NCI-H1694 treated with DMSO at 0.1 percent for 48 hours (cell line): Measurements from ENCODE around the gene PPIL1.
"Not testable (repeated sequence)": the region's sequence is repeated elsewhere in the genome, so short reads cannot be mapped to it uniquely, and the experiment has no call there.

Experiments used
- DNase-seq: peaks from one replicate; lab custom pipeline; 2025; lab: John Stamatoyannopoulos, UW

PPIL1 gene

DNA sequence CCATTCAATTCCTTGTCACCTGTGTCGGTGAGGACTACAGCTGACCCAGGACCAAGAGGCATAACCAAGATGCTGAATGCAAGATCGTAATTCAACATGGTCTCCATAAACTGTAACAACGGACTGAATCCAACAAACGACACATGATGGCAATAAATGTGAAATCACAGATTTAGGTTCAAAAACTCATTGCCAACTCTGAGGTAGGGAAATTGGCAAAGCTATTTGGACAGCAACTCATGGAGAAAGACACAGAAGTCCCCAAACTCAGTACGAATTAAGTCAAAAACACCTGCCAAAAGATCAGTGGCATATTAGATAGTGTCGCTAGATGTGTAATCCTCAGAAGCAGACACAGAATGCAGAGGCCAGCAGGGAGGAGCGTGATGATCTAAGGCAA lies 60.4 kb downstream of the PPIL1 start:
- DNase-seq: no peak

GRCh38 chr6:36813526-36813925 lies 61.1 kb downstream of the PPIL1 start:
- no peak for DNase-seq

DNA sequence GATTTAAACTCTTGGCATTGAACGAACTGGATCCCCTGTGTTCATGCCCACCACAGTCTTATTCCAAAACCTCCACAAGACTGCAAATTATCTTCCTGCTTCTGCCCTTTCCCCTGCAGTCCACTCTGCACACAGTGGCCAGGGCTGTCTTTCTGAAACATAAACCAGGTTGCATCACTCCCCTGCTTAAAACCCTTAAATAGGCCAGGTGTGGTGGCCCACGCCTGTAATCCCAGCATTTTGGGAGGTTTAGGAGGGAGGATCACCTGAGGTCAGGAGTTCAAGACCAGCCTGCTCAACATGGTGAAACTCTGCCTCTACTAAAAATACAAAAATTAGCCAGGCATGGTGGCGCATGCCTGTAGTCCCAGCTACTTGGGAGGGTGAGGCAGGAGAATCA lies 61.6 kb downstream of the PPIL1 start:
- not testable (repeated sequence) for DNase-seq

DNA sequence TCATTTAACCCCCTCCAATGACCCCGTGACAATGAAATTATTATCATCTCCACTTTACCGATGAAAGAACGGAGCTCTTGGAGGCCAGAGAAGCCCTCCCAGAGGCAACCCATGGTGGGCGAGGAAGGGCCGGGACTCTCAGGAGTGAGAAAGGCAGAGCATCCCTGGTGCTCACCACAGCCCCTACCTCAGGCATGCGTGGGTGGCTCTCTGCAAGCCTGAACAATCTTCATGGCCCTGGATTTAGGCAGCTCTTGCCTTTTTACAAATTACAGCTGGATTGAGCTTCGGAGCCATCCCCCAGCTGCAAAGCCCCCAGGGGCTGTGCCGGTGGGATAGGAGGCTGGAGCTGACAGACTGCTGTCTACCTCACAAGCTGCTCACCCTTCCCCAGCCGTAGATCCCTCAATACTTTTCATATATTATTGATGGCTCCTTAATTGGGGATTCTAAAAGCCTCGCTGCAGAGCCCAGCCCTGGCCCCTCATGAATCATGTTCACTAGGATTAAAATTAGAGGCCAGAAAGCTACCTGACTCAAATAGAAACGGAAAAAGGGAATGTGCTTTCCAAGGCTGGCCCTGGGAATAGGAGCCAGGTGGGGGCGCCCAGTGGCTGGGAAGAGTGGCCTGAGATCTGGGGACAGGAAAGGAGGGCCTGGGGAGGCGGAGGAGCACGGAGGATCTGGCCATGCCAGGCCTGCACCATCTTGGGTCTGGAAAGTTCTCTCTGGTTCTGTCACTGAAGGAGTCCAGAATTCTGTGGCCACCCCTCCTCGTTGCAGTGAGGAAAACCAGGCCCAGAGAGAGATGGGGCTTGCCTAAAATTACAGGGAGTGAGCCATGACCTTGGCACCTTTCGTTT lies 64.4 kb downstream of the PPIL1 start:
- no peak for DNase-seq

DNA sequence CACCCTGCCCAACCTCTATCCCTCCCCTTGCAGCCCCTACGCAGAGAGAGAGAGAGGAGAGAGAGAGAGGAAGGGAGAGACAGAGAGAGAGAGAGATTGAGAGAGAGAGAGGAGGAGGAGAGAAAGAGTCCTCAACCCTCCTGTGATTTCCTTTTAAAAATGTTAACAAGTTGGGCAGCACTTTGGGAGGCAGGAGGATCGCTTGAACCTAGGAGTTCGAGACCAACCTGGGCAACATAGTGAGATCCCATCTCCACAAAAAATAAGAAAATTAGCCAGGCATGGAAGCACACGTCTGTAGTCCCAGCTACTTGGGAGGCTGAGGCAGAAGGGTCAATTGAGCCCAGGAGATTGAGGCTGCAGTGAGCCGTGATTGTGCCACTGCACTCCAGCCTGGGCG lies 65.4 kb downstream of the PPIL1 start:
- DNase-seq: no peak

- DNase-seq: no peak
Observed at GRCh38 chr6:36808634-36809033, 66.0 kb downstream of the PPIL1 start.

DNA sequence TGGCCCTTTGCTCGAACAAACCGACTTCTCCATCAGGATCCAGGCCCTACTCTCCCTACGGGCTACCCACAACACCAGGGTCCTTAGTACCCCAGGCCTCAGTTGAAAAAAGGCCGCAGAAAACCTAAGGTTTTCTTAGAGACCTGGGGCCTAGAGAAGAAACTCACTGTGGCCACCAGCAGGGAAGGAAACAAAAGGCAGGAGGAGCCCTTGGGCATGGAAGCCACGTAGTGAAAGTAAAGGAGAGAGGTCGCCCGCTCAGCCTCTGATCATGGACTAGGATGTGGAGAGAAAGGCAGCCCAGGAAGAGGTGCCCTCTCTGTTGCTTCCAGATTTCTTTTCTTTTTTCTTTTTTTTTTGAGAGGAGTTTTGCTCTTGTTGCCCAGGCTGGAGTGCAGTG lies 66.9 kb downstream of the PPIL1 start:
- DNase-seq: no peak

DNA sequence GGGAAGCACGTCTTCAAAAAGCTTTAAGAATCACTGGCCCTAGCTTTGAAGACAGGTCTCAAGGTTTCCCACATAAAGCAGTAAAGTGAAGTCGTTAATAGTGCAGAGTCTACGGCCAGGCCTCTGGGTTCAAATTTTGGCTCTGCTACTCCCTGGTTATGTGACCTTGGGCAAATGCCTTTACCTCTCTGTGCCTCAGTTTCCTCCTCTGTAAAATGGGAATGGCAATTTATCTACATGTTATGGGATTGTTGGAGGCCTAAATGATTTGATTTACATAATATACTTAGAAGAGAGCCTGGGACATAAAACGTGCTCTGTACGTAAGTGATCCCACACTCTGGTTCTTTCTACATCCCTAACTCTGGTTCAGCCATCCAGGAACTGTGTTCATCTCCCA lies 67.5 kb downstream of the PPIL1 start:
- no peak for DNase-seq

GRCh38 chr6:36805917-36806316 lies 68.7 kb downstream of the PPIL1 start:
- DNase-seq: no peak

DNA sequence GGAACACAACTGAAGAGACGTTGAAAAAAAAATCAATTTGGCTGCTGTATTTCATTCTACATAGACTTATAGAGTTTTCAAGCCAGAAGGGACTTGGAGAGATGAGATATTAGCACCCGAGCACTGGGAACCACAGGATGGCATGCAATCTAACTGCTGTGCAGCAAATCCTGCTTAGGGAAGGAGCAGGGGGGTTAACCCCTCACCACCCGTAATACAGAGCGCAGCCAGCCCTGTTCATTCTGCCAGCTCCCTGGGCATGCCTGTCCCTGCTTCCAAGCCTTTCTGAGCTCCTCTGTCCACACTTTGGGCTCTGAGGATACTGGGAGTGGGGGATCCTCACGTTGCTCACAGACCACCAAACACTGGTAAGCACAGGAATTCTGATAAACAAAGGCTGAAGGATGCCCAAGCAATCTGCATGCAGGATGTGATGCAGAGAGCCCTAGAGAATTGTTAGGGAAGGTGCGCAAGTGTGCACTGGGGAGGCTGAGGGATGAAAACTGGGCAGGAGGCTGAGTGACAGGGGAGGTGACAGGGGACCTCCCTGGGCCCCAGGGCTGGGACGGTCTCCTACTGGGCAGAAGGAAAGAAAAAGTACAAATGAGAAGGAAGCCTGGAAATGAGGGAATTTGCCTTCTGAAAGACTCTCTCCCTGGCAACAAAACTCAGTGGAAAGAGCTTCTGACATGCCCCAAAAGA lies 69.4 kb downstream of the PPIL1 start:
- no peak for DNase-seq
